Fibroblast of lung (primary cell): ENCODE results near the gene TYW3.

ENCODE experiments used
- EZH2 ChIP-seq: IDR thresholded peaks from 2 replicates; pipeline ENCODE4 v1.5.1; 2012; ENCODE audit warnings: low read length, control low read depth, mild to moderate bottlenecking; ENCODE audit errors: missing control alignments
- TF ChIP-seq, protein P1 (sequence below), 2 donors: IDR thresholded peaks in 1 of 2; conservative IDR thresholded peaks in 1 of 2; 1 replicate in 1 of 2; 2 replicates in 1 of 2; pipeline ENCODE4 v1.5.1; 2011 to 2012; ENCODE audit warnings: low read length in 2 of 2, control low read depth in 1 of 2, inconsistent platforms in 1 of 2, low read depth in 1 of 2, mild to moderate bottlenecking in 1 of 2

GRCh38 chr1:74785944-74786343 is 53.0 kb downstream of the TYW3 start:
- TF ChIP-seq, protein P1, sequence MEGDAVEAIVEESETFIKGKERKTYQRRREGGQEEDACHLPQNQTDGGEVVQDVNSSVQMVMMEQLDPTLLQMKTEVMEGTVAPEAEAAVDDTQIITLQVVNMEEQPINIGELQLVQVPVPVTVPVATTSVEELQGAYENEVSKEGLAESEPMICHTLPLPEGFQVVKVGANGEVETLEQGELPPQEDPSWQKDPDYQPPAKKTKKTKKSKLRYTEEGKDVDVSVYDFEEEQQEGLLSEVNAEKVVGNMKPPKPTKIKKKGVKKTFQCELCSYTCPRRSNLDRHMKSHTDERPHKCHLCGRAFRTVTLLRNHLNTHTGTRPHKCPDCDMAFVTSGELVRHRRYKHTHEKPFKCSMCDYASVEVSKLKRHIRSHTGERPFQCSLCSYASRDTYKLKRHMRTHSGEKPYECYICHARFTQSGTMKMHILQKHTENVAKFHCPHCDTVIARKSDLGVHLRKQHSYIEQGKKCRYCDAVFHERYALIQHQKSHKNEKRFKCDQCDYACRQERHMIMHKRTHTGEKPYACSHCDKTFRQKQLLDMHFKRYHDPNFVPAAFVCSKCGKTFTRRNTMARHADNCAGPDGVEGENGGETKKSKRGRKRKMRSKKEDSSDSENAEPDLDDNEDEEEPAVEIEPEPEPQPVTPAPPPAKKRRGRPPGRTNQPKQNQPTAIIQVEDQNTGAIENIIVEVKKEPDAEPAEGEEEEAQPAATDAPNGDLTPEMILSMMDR (conservative IDR thresholded peaks at IDR 0.05 in 1 of 2, IDR thresholded peaks at IDR 0.05 in 1 of 2; ENCODE audit: low read depth in 1 of 2, low read length in 2 of 2): no peak
- TF ChIP-seq EZH2: no peak
